T1000 (cell line): ENCODE results near the gene MCF2L2.

Source experiments
- DNase-seq: peaks from one replicate; lab custom pipeline; 2025; ENCODE audit warnings: mixed read lengths; lab: John Stamatoyannopoulos, UW

MCF2L2 gene

DNA sequence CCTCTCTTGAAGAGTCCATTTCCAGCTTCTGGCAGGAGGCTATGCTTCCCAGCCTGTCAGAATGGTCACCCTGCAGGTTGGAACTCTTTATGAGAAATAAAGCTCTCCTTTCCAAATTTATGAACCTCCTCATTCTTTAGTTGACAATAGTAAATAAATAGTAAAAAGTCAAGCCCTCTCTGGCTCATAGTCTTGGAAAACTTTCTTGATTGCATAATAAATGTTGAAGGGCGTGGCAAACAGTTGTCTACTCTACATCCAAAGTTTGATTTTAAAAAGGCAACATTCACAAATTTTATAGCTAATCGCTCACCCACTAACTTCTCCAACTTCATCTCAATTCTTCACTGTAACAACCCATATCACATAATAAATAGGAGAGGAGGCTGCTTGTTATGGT, 58.8 kb downstream of the MCF2L2 start:
- DNase-seq = no peak

DNA sequence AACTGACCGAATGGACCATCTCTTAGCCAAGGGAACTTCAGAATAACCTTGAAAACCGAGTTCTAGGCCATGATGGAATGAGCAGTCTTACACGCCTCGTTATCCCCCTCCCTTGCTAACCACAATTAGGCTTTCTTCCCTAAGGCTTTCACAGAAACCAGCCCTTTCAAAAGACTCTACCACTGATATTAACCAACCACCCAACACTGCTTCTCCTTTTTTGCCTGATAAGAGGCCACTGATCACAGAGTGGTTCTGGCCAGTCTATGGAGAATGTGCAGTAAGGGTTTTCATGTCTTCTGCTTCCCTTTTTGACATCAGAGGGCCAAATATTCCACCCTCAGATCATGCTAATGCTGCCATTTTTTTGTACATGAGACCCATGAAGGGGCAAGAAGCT, 59.3 kb downstream of the MCF2L2 start:
- no peak for DNase-seq

DNA sequence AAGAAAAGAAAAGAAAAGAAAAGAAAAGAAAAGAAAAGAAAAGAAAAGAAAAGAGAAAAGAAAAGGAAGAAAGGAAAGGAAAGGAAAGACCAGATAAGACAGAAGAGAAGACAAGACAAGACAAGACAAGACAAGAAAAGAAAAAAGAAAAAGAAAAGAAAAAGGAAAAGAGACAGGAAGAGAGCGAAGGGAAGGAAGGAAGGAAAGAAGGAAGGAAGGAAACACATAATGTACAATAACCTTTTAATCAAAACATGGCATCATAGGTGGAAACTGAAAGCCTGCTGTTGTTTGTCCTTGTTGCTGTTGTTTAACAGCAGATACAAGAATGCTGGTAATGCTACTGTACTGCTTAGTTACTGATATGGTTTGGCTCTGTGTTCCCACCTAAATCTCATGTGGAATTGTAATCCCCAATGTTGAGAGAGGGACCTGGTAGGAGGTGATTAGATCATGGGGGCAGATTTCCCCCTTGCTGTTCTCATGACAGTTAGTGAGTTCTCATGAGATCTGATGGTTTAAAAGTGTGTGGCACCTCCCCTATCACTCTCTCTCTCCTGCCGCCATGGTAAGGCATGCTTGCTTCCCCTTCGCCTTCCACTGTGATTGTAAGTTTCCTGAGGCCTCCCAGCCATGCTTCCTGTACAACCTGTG, 67.3 kb downstream of the MCF2L2 start:
- DNase-seq = no peak

DNA sequence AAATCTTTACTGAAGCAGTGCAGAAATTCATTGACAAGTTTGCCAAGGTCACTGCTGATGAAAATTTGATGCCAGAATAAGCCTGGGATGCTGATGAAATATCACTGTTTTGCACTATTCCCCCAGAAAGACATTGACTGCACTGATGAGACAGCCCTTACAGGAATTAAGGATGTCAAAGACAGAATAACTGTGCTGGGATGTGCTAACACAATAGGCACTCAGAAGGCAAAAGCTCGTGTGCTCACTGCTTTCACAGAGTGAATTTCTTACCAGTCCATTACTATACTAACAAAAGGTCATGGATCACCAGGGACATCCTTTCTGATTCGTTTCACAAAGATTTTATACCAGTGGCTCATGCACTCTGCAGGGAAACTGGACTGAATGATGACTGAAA, 69.4 kb downstream of the MCF2L2 start:
- DNase-seq = no peak

DNA sequence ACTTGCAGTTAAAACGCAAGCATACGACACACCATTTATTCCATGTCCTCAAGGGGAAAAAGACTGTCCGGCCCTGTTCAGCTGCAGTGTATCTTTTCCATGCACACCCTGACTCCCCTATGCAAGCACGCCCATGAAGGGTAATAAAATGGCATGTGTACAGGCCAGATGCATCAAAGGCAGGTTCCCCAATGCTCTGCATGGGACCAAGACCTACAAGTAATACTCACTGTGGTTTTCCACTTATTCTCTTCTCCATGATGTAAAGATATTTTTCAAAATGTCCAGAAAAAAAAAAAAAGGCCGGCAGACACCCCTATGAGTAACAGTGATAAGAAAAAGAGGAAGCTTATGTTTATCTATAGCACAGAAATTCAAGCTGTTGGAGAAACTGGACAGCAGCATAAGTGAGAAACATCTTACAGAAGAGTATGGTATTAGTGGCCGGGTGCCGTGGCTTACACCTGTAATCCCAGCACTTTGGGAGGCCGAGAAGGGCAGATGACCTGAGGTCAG, 70.8 kb downstream of the MCF2L2 start:
- no peak for DNase-seq

DNA sequence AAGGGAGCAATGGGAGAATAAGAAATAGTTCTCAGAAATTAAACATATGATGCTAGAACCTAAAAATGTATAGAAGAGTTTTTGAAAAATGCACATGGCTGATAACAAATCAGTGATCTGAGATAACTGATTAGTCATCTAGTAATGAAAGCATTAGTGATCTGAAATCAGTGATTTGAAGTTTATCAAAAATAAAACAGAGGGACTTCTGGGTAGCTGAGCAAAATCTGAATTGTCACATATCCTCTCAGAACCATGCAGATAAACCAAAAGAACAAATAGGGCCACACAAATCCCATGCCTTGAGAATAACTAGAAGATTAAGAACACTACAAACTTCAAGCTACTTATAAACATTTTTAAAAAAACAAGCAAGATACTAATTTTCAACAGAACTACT, 71.5 kb downstream of the MCF2L2 start:
- DNase-seq = no peak

DNA sequence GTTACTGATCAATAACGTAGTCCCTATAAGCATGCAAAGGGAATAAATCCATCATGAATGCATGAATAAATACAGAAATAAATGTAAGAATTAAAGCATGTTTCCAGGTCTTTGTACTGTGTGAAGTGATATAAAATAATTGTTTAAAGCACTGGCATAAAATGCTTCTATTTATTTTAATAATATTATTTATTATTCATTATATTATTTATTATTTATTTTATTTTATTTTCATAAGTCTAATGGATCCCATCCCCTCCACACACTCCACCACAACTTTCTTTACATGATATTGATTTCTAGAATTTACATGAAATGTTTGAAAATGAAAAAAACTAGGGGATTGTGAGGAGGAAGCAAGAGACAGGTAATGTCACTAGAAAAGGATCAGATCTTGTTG, 73.5 kb downstream of the MCF2L2 start:
- no peak for DNase-seq

DNA sequence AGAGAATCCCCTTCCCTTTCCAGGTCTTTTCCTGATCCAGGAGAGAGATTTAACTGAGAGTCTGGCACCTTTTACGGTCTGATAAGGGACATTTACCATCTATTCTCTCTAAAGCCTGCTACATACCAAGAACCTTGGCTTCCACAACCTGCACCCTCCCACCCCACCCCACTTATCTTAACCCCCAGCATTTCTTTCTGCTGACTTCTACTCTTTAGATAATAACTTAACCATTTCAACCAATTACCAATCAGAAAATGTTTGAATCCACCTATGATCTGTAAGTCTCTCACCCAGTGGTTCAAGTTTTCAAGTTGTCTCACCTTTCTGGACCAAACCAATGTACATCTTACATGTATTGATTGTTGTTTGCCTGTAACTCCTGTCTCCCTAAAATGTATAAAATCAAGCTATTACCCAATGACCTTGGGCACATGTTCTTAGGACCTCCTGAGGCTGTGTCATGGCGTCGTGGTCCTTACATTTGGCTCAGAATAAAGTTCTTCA, 74.0 kb downstream of the MCF2L2 start:
- DNase-seq = no peak

DNA sequence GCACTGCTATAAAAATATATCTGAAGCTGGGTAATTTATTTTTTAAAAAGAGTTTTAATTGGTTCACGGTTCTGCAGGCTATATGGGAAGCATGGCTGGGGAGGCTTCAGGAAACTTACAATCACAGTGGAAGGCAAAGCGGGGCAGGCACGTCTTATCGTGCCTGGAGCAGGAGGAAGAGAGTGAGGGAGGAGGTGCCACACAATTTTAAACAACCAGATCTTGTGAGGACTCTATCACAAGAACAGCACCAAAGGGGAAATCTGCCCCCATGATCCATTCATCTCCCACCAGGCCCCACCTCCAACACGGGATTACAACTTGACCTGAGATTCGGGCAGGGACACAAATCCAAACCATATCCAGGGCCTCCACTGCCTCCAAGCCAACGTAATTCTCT, 75.0 kb downstream of the MCF2L2 start:
- no peak for DNase-seq

DNA sequence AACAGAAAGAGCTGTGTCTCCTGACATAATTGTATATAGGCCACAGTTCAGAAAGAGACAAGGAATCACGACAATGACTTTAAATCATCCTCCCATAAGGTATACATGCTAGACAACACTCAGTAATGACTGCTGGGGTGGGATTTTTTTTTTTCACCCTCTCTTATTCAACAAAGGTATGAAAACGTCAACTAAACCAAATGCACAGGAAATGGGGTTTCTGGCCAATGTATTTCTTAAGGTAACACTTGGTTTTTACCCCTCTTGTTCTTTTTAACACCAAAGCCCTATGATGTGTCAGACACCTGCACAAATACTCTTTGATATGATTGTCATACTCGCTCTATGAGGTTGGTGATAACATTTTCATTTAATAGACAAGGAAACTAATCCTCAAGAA, 78.3 kb downstream of the MCF2L2 start:
- no peak for DNase-seq

DNA sequence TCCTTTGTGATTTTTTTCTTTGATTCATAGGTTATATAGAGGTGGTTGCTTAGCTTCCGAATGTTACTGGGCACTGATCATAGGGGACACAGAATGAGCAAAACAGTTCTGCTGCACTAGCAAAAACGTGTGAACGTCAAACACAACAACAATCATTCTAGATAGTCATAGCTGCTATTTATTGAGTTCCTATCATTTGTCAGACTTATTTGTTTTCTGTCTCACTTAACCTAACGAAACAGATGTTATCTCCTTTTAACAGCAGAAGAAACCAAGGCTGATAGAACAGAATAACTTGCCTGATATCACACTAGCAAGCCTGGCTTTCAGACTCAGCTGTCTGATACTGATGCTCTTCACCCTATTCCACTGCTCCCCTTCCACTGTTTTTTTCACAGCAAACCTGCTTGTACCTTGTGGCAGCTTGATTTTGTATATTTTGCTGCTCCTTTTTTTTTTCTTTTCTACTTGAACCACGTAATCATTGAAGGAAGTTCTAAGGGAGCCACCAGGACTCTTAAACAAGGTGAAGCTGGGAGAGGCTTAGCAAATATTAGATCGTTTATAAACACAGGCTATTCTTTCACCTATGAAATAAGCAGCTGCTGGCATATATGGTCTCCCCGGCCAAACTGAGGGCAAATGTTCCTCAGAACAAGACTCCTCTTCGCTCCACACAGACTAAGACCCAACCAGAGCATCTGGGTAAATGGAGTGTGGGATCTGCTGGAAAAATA, 78.8 kb downstream of the MCF2L2 start:
- no peak for DNase-seq

DNA sequence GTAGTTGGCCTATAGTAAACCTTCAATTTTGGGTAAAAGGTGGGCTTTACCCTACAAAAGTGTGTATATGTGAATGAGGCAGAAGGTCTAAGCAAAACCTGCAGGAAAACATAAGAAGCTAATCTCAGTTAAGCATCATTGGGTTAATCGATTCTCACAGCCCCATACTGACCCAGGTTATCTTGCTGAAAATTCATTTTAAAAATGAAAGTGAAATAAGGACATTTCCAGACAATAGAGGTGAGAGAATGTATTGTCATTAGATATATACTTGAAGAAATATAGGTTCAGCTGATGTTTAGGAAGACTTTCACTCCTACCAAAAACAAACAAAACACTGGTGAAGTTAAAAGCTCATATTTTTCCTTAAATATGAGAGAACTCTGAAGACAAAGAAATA, 85.6 kb downstream of the MCF2L2 start:
- no peak for DNase-seq

DNA sequence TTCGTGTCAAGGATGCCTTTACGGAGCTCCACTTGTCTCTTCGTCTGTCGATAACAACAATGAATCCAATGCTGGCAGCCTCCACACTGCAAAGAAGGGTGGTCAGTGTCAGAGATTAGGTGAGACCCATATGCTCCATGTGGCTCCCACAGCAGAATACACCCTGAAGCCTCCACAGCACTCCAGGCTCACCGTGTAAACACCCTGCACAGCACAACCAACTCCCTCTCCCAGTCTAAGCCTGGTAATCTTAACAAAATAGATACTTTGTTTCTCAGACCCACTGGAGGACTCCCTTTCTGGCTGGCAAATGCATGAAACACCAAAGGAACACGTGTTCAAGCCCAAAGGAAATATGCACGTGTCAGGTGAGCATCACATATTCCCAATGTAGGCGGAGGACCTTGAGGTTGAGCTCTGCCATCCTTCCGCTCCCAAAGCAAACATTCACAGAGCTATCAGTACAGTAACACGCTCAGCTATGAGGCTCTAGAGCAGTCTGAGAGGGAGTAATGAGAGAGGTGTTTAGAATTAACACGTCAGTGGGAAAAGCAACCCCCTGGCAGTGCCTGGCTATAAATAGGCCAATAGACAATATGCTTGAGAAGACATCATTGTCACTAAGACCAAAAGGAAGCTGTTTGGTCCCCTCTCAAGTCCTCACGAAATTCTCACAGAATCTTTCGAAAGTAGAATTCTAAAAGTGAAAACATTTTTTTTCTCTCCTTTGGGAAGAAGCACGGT, 86.7 kb downstream of the MCF2L2 start:
- no peak for DNase-seq

DNA sequence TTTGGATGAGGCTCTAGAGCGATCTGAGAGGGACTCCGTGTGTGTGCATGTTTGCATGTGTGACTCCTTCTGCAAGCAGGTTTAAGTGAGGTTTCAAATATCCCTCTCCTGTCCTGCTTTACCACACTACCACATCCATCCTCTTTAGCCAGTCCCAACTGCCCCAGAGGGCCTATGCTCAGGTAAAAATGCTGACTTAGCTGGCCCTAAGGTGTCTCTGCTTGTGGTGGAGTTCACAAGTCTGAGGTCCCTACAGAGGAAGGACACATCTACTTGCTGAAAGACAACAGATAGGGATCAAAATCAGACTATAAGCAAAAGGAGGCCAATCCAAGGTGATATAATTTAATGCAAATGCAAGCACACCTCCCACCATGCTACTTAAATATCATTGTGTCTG, 88.2 kb downstream of the MCF2L2 start:
- no peak for DNase-seq

DNA sequence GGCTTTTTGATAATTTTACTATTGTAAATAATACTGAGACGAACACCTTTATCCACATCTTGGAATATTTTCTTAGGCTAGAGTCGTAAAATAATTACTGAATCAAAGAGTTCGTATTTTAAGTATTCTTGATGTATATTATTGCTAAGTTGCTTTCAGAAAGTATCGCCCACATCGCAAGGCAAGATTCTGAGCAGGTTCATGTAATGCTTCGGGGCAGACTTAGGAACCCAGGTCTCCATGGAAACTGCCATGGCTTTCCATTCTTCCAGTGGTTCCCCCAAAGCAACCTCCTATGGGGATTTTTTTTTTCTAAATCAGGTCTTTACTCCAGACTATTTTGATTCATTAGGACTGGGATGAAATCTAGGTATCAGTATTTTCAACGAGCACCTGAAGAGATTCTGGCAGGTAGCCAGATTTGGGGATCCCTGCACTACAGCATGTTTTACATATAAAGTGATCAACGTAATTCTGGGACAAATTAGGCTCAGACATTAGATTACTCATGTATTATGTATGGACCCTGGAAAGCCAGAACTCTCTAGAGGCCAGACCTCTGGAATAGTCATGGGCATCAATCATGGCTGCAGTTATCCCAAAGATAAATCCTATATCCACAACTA, 88.8 kb downstream of the MCF2L2 start:
- DNase-seq = no peak

DNA sequence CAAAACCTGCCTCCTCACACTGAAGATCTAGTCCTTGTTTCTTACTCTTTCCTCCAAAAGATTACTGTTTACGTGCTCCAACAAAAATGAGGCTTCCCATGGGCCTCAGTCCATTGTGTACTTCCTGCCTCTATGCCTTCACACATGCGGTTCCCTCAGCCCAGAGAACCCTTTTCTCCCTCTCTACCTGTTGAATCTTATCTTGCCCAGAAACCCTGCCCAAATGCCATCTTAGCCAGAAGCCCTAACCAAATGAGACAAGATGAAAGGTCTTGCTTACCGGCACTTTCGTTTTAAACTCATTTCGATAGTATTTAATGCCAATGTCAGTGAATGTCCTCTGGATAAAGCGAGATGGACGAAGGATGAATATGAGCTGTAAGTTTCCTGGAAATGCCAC, 89.9 kb downstream of the MCF2L2 start:
- DNase-seq = no peak

DNA sequence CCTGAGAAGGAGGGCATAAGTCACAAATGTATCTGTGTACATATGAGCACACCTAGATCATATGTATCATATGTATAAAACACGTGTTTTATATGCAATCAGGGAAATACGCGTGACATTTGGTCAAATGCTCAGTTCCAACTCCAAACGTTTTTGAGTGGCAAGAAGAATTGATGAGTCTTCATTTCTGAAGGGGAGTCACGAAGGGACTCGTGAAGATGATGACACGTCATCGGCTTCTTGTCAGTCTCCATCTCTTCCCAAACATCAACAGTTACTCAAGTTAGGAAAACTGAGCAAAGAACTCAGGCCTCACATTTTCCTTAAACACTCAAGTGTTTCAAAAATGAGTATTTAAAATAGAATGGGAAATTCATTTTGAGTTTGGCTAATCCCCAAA, 95.9 kb downstream of the MCF2L2 start:
- no peak for DNase-seq

DNA sequence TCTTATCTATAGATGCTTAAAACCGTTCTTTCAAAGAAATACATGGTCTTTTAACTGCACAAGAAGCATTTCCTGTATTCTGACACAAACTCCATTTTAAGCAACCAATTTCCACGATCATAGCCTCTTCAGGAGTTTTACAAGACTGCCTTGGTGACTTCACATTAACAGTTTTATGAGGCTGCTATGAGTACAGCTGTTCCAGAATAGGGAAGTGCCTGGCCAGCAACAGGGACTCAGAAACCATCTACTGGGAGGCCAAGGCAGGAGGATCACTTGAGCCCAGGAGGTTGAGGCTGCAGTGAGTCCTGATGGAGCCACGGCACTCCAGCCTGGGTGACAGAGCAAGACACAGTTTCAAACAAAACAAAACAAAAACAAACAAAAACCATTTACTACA, 96.9 kb downstream of the MCF2L2 start:
- DNase-seq = no peak

DNA sequence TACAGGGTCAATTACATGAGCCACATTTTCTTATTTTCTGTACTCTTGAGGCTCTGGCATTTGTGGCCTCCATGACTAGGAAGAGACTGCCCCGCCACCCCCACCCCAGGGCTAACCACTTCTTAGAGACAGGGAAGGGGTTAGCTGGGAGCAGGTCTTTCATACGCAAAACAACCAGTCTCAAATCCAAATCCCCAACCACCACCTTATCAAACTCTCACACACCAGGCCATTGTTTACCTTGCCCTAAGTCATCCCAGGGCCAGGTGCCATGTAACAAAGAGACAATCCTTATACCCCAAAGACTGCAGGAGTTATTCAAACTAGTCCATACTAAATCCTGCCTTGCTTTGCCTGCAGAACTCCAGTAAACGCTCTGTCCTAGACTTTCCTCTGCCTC, 97.5 kb downstream of the MCF2L2 start:
- no peak for DNase-seq

DNA sequence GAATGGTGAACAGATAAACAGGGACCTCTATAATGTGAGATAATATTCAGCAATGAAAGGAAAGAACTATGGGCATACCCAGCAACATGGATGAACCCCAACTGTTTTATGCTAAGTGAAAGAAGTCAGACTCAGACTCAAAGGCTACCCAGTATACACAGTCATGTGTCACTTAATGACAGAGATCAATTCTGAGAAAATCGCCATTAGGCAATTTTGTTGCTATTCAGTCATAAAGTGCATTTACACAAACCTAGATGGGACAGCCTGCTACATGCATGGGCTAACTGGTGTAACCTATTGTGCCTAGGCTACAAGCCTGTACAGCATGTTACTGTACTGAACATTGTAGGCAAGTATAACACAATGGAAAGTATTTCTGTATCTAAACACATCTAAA, 98.9 kb downstream of the MCF2L2 start:
- DNase-seq = no peak

DNA sequence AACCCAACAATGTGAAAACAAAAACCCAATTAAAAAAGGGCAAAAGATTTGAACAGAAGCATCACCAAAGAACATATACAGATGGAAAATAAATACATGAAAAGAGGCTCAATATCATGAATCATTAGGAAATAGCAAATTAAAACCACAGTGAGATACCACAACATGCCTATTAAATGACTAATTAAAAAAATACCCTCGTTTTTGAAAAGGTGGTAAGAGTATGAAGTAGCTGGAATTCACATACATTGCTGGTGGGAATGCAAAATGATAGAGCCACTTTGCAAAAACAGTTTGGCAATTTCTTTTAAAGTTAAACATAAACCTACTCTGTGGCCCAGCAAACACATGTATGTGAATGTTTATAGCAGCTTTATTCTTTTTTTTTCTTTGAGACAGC, 99.6 kb downstream of the MCF2L2 start:
- no peak for DNase-seq

DNA sequence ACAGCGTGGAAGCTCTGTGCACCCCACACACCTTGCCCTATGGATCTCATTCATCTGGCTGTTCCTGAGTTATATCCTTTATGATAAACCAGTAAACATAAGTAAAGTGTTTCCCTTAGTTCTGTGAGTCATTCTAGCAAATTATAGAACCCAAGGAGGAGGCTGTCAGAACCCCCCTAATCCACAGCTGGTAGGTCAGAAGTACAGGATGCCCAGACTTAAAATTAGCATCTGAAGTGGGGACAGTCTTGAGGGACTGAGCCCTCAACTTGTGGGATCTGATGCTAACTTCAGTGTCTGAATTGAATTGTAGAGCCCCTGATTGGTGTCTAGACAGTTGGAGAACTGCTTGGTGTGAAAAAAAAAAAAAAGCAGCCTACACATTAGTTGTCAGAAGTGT, 100.3 kb downstream of the MCF2L2 start:
- no peak for DNase-seq
